ENCODE measurements around the gene ARGLU1. TPM values are rescaled to one million over a fixed set of nuclear protein-coding genes. Genes with fewer than 3 reads are reported as not detected.

ARGLU1 gene
- total RNA-seq, 1 experiment from 2014 or later: 94.4 TPM

GRCh38 chr13:106507560-106508274 is 60.2 kb downstream of the ARGLU1 start:
- intact Hi-C loops (cut with micrococcal nuclease): loop anchor here (1.0 to 5.0 kb wide), 3 partner anchors 25 to 351 kb away; no protein-coding TSS in a partner anchor
- Mint-ChIP-seq H3K36me3 (ENCODE audit: insufficient read depth, unreplicated experiment) (peaks cover 24% of the 10 kb centered on the region), H3K27ac (ENCODE audit: low read depth, unreplicated experiment) (peak overlapping the region; percentile 89), H3K9me3 (ENCODE audit: unreplicated experiment) (no peaks in the 10 kb centered on the region), H3K4me3 (ENCODE audit: unreplicated experiment) (peak overlapping the region; percentile 70), H3K4me1 (ENCODE audit: insufficient read depth, unreplicated experiment) (peaks cover 9% of the 10 kb centered on the region), H3K27me3 (ENCODE audit: insufficient read depth, unreplicated experiment) (no peaks in the 10 kb centered on the region)
- BruUV-seq (replicated peaks): TSS peak; percentile 8
- peak; percentile 98 for DNase-seq (ENCODE audit: unreplicated experiment)
- no peak for TF ChIP-seq CTCF (IDR thresholded peaks at IDR 0.05; ENCODE audit: unreplicated experiment)
- CTCF ChIA-PET: interaction anchor here (0.6 to 2.2 kb wide), 9 partner anchors 14 to 391 kb away, joined by 3 to 7 read pairs (median 4); no protein-coding TSS in a partner anchor
- POLR2A ChIA-PET: interaction anchor here (0.6 to 2.6 kb wide), 16 partner anchors 10 to 969 kb away, joined by 3 to 18 read pairs (median 4); partner anchors contain the start of genes ARGLU1 and EFNB2

DNA sequence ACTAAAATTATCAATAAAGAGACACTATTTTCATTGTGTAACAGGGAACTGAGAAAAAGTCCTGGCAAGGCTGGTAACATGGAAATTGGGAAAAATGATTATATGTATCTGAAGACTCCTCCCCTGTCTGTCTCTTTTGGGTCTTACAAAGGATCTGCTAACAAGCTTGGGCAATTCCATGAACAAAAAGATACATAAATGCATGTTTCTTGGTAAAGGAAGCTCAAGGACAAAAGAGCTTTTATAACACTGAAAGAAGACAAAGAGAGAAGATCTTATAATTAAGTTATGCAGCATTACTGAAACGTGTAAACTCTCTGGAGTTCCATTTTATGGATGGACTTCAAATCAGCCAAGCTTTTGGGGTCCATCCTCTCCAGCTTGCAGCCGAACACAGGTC is 61.7 kb downstream of the ARGLU1 start:
- no peak overlapping the region for H3K4me3 Mint-ChIP-seq (ENCODE audit: unreplicated experiment)
- peaks cover 17% of the 10 kb centered on the region for H3K36me3 Mint-ChIP-seq (ENCODE audit: insufficient read depth, unreplicated experiment)
- intact Hi-C loops (cut with micrococcal nuclease): loop anchor here (5.0 kb wide), 1 partner anchor 129 kb away; no protein-coding TSS in a partner anchor
- H3K4me1 Mint-ChIP-seq (ENCODE audit: insufficient read depth, unreplicated experiment): peaks cover 14% of the 10 kb centered on the region
- H3K9me3 Mint-ChIP-seq (ENCODE audit: unreplicated experiment): no peaks in the 10 kb centered on the region
- peak overlapping the region; percentile 76 for H3K27ac Mint-ChIP-seq (ENCODE audit: low read depth, unreplicated experiment)
- ChIA-PET POLR2A (interaction anchor here (2.1 to 2.6 kb wide), 2 partner anchors 26 to 350 kb away, joined by 6 to 15 read pairs; no protein-coding TSS in a partner anchor), CTCF (interaction anchor here (0.6 to 2.2 kb wide), 4 partner anchors 15 to 1304 kb away, joined by 3 to 7 read pairs (median 6); no protein-coding TSS in a partner anchor)
- no peak for DNase-seq (ENCODE audit: unreplicated experiment)
- BruUV-seq (replicated peaks): no TSS peak
- H3K27me3 Mint-ChIP-seq (ENCODE audit: insufficient read depth, unreplicated experiment): no peaks in the 10 kb centered on the region
- TF ChIP-seq CTCF (IDR thresholded peaks at IDR 0.05; ENCODE audit: unreplicated experiment): no peak

DNA sequence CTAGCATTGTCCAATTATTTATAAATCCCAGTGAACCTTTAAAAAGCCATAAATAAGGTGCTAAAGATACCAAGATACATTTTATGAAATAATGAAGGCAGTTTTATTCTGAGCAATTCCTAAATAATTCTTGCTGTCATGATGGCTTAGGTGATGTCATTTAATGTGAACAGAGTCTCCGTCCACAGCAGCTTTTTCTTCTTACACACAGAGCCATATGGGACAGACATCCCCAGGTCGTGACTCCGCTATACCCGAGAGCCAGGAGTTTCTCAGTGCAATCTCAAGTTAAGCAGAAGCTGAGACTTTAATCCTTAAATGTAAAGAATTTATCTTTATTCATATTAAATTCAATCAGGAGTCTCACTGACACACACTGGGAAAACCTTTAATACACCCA is 62.2 kb downstream of the ARGLU1 start:
- intact Hi-C loops (cut with micrococcal nuclease): loop anchor here (5.0 kb wide), 1 partner anchor 128 kb away; no protein-coding TSS in a partner anchor
- H3K36me3 Mint-ChIP-seq (ENCODE audit: insufficient read depth, unreplicated experiment): peaks cover 12% of the 10 kb centered on the region

More for the DNA sequence above, 62.2 kb downstream of the ARGLU1 start:
- POLR2A ChIA-PET: interaction anchor here (2.6 kb wide), 1 partner anchor 27 kb away, joined by 15 read pairs; no protein-coding TSS in a partner anchor
- no peak for DNase-seq (ENCODE audit: unreplicated experiment)
- Mint-ChIP-seq H3K27me3 (ENCODE audit: insufficient read depth, unreplicated experiment) (no peaks in the 10 kb centered on the region), H3K4me3 (ENCODE audit: unreplicated experiment) (no peak overlapping the region), H3K27ac (ENCODE audit: low read depth, unreplicated experiment) (peak overlapping the region; percentile 76), H3K9me3 (ENCODE audit: unreplicated experiment) (no peaks in the 10 kb centered on the region), H3K4me1 (ENCODE audit: insufficient read depth, unreplicated experiment) (peaks cover 15% of the 10 kb centered on the region)
- CTCF ChIA-PET: interaction anchor here (0.7 kb wide), 1 partner anchor 402 kb away, joined by 3 read pairs; no protein-coding TSS in a partner anchor
- no peak for TF ChIP-seq CTCF (IDR thresholded peaks at IDR 0.05; ENCODE audit: unreplicated experiment)
- BruUV-seq (replicated peaks): no TSS peak
